Activated CD4-positive, alpha-beta T cell treated with anti-CD3 and anti-CD28 coated beads, Interleukin-2, amount 50 U/mL, for 16 hours (primary cell): Measurements from ENCODE around the gene LIMK2.
"Not testable (repeated sequence)": the region's sequence is repeated elsewhere in the genome, so short reads cannot be mapped to it uniquely, and the experiment has no call there.

Experiments used
- DNase-seq: peaks from one replicate; pipeline ENCODE4 v3.0.0-alpha.2; 2020

Gene LIMK2

GRCh38 chr22:31212783-31213629 is 908 bp downstream of the LIMK2 start:
- DNase-seq: no peak

GRCh38 chr22:31215018-31215535 is 3.0 kb downstream of the LIMK2 start:
- no peak for DNase-seq

DNA sequence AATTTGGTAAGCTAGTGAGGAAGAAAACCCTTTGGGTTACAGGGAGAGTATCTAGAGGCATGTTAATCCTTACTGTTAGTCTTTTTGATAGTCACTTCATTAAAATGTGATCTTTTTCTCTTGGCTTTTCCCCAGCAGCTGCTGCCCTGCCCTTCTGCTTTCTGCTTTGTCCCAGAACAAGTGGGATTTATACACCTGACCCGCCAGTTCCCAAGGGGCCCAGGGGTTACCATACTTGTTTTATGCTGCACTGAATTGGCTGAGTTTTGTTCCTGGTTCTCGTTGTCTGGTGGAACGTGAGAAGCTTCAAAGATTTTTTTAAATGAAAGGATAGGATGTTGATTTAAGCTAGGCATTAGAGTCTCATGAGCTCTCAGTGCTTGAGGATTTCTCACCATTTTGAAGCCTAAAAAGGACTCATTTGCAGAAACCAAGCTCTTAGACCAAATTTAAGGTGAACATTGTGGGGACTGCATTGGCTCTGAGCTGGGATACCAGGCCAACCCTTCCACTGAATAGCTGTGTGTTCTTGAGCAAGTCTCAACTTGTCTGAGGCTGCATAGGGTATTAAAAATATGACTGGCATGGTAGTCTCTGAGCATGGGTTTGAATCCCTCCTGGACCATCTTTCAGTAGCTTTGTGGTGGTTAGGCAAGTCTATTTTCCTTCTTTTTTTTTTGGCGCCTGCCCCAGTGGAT is 6.6 kb downstream of the LIMK2 start:
- no peak for DNase-seq

- no peak for DNase-seq
These were observed 9.0 kb downstream of the LIMK2 start for GRCh38 chr22:31221084-31221483.

GRCh38 chr22:31222736-31223135 is 10.6 kb downstream of the LIMK2 start:
- DNase-seq: no peak

DNA sequence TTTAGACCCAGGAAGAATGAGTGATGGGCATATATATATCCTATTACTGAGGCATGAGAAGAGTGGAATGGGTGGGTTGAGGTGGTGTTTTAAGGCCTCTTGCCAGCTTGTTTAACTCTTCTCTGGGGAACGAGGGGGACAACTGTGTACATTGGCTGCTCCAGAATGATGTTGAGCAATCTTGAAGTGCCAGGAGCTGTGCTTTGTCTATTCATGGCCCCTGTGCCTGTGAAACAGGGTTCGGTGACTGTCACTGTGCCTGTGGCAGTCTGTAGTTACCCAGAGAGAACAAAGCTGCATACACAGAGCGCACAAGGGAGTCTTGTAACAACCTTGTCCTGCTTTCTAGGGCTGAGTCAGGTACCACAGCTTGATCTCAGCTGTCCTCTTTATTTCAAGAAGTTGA is 11.7 kb downstream of the LIMK2 start:
- DNase-seq: no peak

GRCh38 chr22:31224691-31225090 is 12.6 kb downstream of the LIMK2 start:
- DNase-seq: not testable (repeated sequence)

DNA sequence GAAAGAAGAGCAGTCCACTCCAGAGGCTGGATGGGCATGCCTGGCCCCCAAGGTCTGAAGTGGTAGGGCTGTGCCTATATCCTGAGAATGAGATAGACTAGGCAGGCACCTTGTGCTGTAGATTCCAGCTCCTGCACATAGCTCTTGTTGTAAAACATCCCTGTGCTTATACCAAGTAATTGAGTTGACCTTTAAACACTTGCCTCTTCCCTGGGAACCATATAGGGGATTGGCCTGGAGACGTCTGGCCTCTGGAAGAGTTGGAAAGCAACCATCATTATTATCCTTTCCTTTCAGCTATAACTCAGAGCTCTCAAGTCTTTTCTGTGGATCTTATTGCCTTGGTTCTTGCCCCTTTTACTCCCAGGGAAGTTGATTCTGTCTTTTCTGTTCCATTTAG is 15.1 kb downstream of the LIMK2 start:
- DNase-seq: no peak

- DNase-seq: no peak
These were observed 17.4 kb downstream of the LIMK2 start for GRCh38 chr22:31229402-31230079.

- no peak for DNase-seq
These were observed 18.2 kb downstream of the LIMK2 start for GRCh38 chr22:31230155-31230870.

DNA sequence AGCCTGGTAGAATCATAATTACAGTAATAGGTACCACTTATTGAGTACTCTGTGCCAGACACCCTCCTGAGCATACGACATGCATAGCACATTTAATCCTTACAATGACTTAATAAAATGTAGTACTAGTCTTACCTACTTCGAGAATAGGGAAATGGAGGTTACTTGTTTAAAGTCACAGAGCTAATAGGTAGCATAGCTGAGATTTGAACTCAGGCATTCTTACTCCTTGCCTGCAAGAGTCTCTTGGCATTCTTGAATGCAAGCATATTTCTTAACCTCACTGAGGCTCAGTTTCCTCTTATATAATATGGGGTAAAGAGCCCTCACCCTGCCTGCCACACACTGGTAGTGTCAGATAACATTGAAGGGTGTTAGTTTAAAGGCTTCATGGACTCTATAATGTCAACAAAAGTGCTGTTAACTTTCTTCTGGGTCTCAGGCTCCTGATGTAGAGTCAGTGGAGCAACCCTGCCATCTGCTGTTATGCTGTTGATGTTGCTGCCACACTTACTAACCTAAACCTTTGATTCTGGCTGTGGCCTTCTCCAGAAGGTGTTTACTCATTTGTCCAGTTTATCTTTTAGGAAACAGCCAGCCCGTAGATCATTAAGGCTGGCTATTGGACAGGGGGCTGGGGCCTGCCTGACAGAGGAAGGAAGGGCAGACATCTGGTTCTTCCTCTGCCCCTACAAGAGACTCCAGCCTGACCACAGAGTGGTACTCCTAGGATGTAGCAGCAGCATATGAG is 18.9 kb downstream of the LIMK2 start:
- DNase-seq: no peak

DNA sequence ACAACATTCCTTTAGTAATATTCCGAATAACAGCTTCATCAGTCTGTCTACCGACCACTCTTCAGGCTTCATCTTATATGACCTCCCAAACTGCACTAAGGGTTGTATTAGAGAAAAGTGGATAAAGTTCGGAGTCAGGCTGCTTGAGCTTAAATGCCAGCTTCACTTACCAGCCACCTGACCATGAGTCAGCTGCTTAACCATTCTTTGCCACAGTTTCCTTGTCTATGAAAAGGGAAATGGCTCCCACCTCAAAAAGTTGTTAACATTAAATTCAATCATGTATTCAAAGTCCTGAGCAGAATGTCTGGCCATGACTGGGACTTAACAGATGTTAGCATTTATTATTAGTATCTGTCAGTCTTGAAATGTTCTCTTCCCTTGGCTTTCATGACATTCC is 20.9 kb downstream of the LIMK2 start:
- DNase-seq: no peak

GRCh38 chr22:31235081-31235480 is 23.0 kb downstream of the LIMK2 start:
- no peak for DNase-seq

GRCh38 chr22:31236044-31236443 is 23.9 kb downstream of the LIMK2 start:
- not testable (repeated sequence) for DNase-seq

DNA sequence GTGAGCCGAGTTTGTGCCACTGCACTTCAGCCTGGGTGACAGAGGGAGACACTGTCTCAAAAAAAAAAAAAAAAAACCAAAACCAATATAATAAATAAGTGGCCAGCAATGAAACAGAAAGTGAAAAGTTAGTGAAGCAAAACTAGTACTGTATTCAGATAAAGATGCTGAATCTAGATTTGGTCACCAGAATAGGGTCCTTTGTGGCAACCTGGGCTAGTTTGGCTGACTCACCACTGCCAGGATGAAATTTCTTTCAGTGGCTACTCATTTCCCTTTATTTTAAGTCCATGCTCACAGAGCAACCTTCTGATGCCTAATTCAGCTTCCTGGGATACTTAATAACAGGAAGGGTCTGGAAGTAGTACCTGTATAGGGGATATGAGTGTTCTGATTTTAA is 26.0 kb downstream of the LIMK2 start:
- no peak for DNase-seq

DNA sequence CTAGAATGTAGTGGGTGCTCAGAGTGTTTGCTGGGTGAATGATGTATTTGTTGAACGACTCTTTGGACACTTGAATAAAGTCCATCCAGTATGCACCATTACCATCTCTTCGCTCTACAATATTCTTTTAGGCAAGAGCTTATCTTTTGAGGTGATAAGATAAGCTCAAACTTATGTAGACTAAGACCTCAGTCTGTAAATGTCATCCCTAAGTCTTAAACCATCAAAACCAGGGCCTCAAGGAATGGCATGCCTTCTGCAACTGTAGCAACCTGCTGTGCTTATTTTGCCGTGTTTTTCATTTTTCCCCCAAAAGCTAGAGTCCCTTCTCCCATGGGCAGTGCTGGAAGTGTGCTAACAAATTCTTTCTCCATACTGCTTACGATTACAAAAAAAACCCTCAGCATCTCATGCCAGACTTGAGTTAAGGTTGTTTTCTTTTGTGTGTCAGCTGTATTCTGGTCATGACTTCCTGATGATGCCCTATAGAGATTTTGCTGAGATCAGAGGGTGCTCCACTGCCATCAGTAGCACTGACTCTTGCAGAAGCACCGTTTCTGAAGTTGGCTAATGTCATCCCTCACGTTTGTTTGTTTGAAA is 27.8 kb downstream of the LIMK2 start:
- no peak for DNase-seq

GRCh38 chr22:31241200-31241599 is 29.1 kb downstream of the LIMK2 start:
- no peak for DNase-seq

- no peak for DNase-seq
These were observed 29.8 kb downstream of the LIMK2 start for GRCh38 chr22:31241936-31242335.

GRCh38 chr22:31243339-31244045 is 31.4 kb downstream of the LIMK2 start:
- no peak for DNase-seq

GRCh38 chr22:31244046-31244942 is 32.2 kb downstream of the LIMK2 start:
- no peak for DNase-seq
